WERI-Rb-1 (cell line): Measurements from ENCODE around the gene RAB37.

Source experiments
- DNase-seq: peaks from one replicate; pipeline ENCODE4 v3.0.0-alpha.2; 2020
- H3K27ac ChIP-seq: fragments of 250-450 bp; sonication (Bioruptor Pico); 2 replicates; pipeline ENCODE4 v1.5.1; 2020; ENCODE audit warnings: mild to moderate bottlenecking, moderate library complexity
- H3K27me3 ChIP-seq: fragments of 250-450 bp; sonication (Bioruptor Pico); 2 replicates; pipeline ENCODE4 v1.5.1; 2021; ENCODE audit warnings: mild to moderate bottlenecking, low read depth, moderate library complexity; ENCODE audit not compliant: insufficient read depth, severe bottlenecking
- H3K36me3 ChIP-seq: fragments of 250-450 bp; sonication (Bioruptor Pico); 2 replicates; pipeline ENCODE4 v1.5.1; 2020; ENCODE audit warnings: mild to moderate bottlenecking, moderate library complexity
- H3K4me3 ChIP-seq: 2 replicates; pipeline ENCODE4 v1.5.1; 2011; ENCODE audit warnings: low read depth, mild to moderate bottlenecking, control low read depth, low read length
- H3K9me3 ChIP-seq: fragments of 250-450 bp; sonication (Bioruptor Pico); 2 replicates; pipeline ENCODE4 v1.5.1; 2021; ENCODE audit warnings: mild to moderate bottlenecking, moderate library complexity; ENCODE audit not compliant: severe bottlenecking
- TF ChIP-seq, protein P1 (sequence below): IDR thresholded peaks from 2 replicates; pipeline ENCODE4 v1.5.1; 2011; ENCODE audit warnings: low read depth, mild to moderate bottlenecking, control low read depth, inconsistent platforms, low read length

RAB37 gene

DNA sequence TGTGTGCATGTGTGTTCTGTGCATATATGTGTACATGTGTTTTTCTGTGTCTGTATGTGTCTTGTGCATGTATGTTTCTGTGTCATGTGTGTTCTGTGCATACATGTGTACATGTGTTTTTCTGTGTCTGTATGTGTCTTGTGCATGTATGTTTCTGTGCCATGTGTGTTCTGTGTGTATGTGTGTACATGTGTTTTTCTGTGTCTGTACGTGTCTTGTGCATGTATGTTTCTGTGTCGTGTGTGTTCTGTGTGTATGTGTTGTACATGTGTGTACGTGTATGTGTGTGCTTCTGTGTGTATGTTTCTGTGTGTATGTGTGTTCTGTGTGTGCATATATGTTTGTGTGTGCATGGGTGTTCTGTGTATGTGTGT lies 8.4 kb upstream of the RAB37 start:
- TF ChIP-seq, protein P1, sequence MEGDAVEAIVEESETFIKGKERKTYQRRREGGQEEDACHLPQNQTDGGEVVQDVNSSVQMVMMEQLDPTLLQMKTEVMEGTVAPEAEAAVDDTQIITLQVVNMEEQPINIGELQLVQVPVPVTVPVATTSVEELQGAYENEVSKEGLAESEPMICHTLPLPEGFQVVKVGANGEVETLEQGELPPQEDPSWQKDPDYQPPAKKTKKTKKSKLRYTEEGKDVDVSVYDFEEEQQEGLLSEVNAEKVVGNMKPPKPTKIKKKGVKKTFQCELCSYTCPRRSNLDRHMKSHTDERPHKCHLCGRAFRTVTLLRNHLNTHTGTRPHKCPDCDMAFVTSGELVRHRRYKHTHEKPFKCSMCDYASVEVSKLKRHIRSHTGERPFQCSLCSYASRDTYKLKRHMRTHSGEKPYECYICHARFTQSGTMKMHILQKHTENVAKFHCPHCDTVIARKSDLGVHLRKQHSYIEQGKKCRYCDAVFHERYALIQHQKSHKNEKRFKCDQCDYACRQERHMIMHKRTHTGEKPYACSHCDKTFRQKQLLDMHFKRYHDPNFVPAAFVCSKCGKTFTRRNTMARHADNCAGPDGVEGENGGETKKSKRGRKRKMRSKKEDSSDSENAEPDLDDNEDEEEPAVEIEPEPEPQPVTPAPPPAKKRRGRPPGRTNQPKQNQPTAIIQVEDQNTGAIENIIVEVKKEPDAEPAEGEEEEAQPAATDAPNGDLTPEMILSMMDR = no peak
- Histone ChIP-seq H3K36me3 (no peaks in the 10 kb centered on the region), H3K9me3 (no peaks in the 10 kb centered on the region), H3K27me3 (no peaks in the 10 kb centered on the region), H3K4me3 (no peak overlapping the region), H3K27ac (peak overlapping the region; percentile 57)
- no peak for DNase-seq

DNA sequence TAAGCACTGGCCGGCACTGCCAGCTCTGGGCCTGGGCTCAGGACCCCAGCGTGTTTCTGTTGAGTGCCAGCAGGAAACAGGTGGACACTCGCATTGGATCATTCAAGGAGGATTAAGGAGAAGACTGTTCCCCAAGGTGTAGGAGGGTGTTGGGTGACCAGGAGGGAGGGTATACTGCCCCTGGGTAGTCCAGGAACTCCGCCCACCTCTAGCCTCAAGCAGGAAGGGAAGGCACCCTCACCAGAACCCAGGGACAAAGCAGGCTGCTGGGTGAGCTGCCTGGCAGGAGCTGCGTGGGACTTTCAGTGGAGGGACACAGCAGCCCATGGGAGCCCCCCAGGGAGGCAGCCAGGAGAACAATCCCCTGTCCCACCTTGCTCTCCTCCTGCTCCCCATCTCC lies 7.7 kb upstream of the RAB37 start:
- peak overlapping the region; percentile 57 for H3K27ac ChIP-seq
- DNase-seq = peak; percentile 80
- H3K9me3 ChIP-seq = no peaks in the 10 kb centered on the region
- TF ChIP-seq, protein P1 = no peak
- no peak overlapping the region for H3K4me3 ChIP-seq
- no peaks in the 10 kb centered on the region for H3K36me3 ChIP-seq
- H3K27me3 ChIP-seq = no peaks in the 10 kb centered on the region

DNA sequence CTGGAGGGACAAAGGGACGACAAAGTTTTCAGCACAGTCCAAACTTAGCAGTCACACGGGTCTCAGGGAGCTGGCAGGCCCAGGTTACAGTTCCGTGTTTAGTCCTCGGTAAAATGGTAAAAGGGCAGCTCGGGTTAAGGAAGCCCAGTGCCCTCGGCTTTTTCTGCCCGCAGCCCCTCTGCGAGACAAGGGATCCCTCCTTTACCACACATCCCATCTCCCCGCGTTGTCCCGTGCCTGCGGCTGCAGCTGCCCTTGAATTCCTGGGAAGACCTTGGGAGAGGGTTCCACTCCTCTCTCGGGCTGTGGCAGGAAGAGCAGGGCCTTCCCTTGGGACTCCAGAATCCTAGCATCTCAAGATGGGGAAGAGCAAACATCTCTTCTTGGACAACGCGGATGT lies 7.2 kb upstream of the RAB37 start:
- no peak for DNase-seq
- H3K27me3 ChIP-seq = no peaks in the 10 kb centered on the region
- H3K9me3 ChIP-seq = no peaks in the 10 kb centered on the region
- no peaks in the 10 kb centered on the region for H3K36me3 ChIP-seq
- H3K27ac ChIP-seq = peak overlapping the region; percentile 57
- no peak overlapping the region for H3K4me3 ChIP-seq
- TF ChIP-seq, protein P1 = no peak

DNA sequence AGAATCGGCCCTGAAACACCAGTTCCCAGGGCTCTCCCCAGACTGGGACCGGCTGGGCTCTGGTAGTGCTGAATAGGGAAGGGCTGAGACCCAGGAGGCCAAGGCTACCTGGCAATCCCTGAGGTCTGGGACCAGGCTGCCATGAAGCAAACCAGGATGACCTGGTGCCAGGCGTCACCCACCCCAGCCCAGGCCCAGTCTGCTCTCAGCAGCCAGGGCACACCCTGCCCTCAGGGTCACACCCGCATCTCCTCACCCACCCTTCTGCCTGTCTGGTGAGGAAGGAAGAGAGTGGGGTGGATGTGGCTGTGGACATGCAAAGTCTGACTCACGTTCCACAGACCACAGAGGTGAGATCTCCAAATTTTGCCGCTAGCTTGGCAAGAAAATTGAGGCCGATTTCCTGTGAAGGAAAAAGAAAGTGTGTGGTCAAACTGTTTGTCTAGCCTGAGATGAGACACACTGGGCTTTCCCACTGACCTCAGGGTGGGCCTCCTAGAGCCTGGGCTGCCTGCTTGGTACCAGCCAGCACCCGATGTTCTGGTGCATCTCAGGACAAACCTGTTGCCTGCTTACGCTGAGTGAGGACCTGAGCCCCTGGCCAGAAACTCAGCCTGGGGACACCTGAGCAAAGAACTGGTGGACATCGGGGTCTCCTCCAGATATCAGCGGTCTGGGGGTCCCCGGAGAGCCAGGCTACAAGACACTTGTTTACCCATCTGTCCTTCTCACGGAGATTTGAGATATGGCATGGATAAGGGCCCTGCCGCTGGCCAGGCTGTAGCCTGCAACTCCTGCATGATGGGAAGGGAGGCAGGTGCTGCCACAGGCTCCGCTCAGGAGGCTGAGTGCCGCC lies 6.3 kb upstream of the RAB37 start:
- Histone ChIP-seq H3K27ac (no peak overlapping the region), H3K4me3 (no peak overlapping the region), H3K36me3 (no peaks in the 10 kb centered on the region), H3K9me3 (no peaks in the 10 kb centered on the region), H3K27me3 (no peaks in the 10 kb centered on the region)
- DNase-seq = no peak
- TF ChIP-seq, protein P1 = no peak

DNA sequence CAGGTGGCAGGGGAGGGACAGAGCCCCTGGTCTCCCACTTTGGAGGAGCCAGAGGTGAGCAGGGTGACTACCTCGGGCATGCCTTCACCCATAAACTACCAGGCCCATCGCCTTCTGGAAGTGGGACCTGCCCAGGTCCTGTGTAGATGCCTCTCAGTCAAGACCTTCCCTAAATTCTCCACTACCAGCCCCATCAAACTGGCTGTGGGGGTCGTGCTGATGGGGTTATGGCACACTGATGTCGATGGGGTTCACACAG lies 5.8 kb upstream of the RAB37 start:
- Histone ChIP-seq H3K36me3 (no peaks in the 10 kb centered on the region), H3K27me3 (no peaks in the 10 kb centered on the region), H3K27ac (no peak overlapping the region), H3K9me3 (no peaks in the 10 kb centered on the region), H3K4me3 (no peak overlapping the region)
- TF ChIP-seq, protein P1 = no peak
- DNase-seq = no peak
